T-helper 22 cell (primary cell): ENCODE data around the gene SMYD3.
"Not testable (repeated sequence)": the region's sequence is repeated elsewhere in the genome, so short reads cannot be mapped to it uniquely, and the experiment has no call there.

ENCODE experiments used
- DNase-seq: peaks from one replicate; pipeline ENCODE4 v3.0.0-alpha.2; 2020; ENCODE audit warnings: low read depth

The SMYD3 gene

GRCh38 chr1:245952383-245953026 lies 554.6 kb downstream of the SMYD3 start:
- no peak for DNase-seq

DNA sequence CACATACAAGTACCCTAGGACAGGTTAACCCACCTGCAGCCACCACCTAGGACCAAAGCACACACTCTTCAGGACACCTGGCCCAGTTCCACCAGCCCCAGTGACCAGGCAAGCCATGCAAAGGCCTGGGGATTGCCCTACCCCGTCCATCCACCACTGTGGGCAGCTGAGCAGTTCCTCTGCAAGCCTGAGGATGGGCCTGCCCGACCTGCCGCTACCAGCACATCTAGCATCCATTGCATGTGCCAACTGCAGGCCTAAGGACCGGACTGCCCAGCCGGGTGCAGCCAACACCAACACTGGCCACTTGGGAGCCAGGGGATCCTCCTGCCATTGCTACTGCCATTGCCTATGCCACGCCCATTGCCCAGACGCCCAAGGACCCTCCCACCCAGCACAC lies 558.3 kb downstream of the SMYD3 start:
- DNase-seq: no peak

- DNase-seq: no peak
Observed at GRCh38 chr1:245946905-245947304, 560.2 kb downstream of the SMYD3 start.

GRCh38 chr1:245945136-245945535 lies 561.9 kb downstream of the SMYD3 start:
- DNase-seq: not testable (repeated sequence)

- DNase-seq: no peak
Observed at GRCh38 chr1:245942856-245943255, 564.2 kb downstream of the SMYD3 start.

- not testable (repeated sequence) for DNase-seq
Observed at GRCh38 chr1:245941771-245942170, 565.3 kb downstream of the SMYD3 start.

DNA sequence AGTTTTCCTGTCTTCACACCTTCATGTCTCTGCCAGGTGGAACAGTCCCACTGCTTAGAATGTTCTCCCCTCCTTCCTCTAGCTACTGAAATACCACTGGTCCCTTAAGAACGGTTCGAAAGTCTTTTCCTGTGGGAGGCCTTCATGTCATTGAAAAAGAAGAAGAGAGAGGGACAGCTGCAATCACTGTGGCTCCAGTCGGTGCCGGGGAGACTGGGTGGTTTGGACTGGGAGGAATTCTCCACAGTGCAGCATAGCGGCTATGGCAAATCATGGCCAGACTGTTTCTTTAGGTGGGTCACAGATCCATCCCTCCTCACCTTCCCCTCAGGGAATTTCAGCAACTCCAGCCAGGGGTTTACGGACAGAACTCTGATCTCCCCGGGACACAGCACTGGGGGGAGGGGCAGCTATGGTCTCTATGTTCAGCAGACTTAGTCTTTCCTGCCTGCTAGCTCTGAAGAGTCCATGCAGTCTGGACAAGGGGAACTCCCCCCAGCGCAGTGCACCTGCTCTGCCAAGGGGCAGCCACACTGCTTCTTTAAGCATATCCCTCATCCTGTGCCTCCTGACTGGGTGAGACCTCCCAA lies 567.2 kb downstream of the SMYD3 start:
- no peak for DNase-seq

DNA sequence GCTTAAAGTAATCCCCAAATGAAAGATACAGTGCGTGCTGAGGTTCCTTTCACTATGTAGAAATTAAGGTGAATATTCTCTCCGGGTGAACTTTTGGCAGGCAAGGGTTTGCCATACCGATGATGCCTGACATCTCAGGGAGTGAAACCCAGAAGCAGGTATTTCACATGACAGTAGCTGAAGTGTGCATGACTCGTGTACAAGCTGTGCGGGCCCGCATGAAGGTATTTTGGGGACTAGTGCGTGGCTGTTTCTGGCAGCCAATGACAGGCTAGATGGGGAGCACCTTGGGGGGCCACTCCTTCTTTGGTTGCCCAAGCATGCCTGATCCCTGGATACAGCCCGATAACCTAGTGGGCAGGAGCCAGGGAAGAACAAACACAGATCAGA lies 569.0 kb downstream of the SMYD3 start:
- DNase-seq: no peak

GRCh38 chr1:245937316-245938045 lies 569.6 kb downstream of the SMYD3 start:
- no peak for DNase-seq

DNA sequence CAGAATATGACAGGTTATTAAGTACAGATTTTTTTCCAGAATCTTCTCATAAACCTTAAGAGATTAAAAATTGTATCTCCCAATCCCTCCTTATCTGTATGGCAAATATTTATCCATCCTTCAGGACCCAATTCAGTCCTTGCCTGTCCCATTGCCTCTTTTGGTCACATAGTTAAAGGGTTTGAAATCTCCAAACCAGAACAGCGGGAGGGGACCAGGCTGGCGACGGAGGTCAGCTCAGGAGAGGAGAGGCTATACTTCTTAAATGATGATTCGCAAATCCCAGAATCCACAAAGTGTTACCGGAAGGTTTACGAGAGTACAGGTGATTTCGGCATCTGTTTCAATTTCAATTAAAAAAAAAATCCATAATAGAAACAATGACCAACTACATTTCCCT lies 572.7 kb downstream of the SMYD3 start:
- no peak for DNase-seq

DNA sequence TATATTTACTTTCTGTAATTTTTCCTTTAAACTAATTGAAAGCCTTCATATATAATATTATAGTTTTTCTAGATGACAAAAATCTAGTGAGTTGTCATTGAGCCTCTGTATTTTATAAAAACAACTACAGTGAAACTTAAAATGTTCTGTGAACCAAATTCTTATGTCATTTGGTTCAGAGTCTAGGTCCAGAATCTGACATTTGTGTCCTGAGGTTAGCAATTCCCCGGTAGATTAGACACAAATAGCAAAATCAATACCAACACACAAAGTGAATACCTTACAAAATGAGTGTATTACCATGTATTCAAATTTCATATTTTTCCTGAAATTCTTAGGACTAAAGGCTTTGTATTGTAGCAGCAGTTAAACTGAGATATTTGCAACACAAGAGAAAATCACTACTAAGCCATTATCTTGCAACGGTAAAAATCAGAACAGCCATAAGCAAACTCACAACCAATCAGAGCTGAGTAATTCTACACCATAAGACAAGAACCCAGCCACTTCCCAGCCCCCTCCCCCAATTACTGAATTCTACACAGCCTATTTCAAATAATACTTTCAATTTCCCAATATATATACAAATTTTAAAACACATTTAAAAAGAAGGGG lies 573.5 kb downstream of the SMYD3 start:
- no peak for DNase-seq

GRCh38 chr1:245932302-245932972 lies 574.6 kb downstream of the SMYD3 start:
- no peak for DNase-seq

- DNase-seq: no peak
Observed at GRCh38 chr1:245931450-245931849, 575.6 kb downstream of the SMYD3 start.

DNA sequence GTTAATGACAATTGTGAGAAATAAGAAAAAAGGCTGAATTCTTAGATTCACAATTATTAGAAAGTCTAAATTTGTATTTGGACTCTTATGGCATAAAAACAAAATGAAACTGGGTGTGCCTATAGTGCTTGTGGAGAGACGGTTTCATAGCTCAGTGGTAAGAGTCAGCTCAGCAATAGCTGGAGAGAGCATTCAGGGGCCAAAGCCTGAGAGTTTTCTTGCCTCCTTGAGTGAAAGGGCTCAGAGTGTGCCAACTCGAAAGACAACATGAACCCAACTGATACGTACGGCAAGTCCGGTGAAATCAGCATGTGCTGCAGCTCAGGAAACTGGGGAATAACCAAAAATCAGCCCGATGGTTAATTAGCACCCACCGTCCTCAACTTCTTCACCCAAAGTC lies 577.9 kb downstream of the SMYD3 start:
- no peak for DNase-seq

DNA sequence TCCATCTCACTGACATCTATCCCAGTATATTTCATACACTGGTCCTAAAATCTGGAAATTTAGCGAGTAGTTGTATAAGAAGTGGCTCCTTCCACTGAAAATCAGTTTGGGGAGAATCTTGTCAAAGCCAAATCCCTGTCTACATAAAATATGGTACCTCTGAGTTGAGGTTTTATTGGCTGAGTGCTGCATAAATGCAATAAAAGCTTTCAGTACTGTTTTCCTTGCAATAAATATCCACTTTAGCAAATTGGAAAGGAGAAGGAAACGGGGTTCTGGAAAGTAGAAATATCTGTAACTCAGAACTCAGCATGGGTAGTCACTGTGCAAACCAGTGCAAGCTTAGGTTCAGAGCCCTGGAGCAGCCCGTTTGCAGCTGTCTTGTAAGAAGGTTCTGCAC lies 580.2 kb downstream of the SMYD3 start:
- DNase-seq: no peak

DNA sequence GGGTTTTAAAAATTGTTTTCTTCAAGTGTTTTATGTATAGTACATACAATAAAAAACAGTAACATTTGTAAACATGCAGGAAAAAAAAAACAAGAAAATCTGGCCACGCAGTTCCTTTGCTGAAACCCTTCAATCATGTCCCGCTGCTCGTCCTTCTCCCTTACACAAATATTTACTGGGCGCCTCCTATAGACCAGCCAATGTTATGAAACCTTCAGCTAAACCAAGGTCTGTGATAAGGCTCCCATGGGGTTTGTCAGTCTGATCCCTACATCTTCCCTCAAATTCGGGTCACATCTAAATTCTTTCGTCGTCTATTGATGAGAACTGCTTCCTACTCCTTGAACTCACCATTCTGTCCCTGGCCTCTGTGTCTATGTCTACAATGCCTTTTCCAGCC lies 583.9 kb downstream of the SMYD3 start:
- DNase-seq: no peak

- no peak for DNase-seq
Observed at GRCh38 chr1:245921417-245921816, 585.7 kb downstream of the SMYD3 start.

- no peak for DNase-seq
Observed at GRCh38 chr1:245917403-245917802, 589.7 kb downstream of the SMYD3 start.

- no peak for DNase-seq
Observed at GRCh38 chr1:245915841-245916240, 591.2 kb downstream of the SMYD3 start.

DNA sequence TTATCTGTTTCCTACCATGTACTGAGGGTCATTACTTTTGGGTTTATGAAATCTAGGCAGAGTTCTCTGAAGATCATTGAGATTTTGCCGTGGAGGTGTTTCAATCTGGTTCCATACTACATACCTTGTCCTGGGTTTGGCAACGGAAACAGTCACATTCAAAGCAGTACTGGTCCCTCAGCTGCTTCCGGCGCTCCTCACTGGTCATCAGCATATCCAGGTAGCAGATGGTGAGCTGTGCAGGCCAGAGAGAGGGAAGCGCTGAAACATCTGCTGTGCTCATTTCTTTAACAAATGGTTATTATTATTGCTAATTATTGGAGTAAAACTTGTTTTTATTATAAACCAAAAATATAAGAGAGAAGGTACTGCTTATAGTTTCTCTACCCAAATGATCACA lies 591.7 kb downstream of the SMYD3 start:
- DNase-seq: no peak

GRCh38 chr1:245908543-245908942 lies 598.5 kb downstream of the SMYD3 start:
- no peak for DNase-seq

GRCh38 chr1:245906207-245906606 lies 600.9 kb downstream of the SMYD3 start:
- no peak for DNase-seq

DNA sequence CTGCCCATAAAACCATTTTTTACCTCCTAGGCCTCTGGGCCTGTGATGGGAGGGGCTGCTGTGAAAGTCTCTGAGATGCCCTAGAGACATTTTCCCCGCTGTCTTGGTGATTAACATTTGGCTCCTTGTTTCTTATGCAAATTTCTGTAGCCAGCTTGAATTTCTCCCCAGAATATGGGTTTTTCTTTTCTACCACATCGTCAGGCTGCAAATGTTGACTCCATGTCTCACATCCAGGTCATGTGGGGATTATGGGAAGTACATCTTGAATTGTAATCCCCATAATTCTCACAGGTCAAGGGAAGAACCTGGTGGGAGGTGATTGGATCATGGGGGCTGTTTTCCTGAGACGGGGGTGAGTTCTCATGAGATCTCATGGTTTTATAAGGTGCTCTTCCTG lies 603.2 kb downstream of the SMYD3 start:
- DNase-seq: no peak
